A549 treated with RU486 at 1 μM for 4 hours (cell line): ENCODE results near the gene SH2B2. TPM values are rescaled to one million over a fixed set of nuclear protein-coding genes. Genes with fewer than 3 reads are reported as not detected.

ENCODE experiments used
- total RNA-seq: library from RNA; stranded (reverse); fragments of 200-300 nt; extraction: Qiagen RNA extraction; gene quantifications from 5 replicates; pipeline ENCODE4 v1.2.3, GENCODE V29; 2022; ENCODE audit warnings: low read depth

SH2B2 gene
- 1.7 to 3.7 TPM (median 3.3 TPM) in 5 replicates for total RNA-seq

GRCh38 chr7:102286237-102287110, at the start of gene SH2B2:
Gene SH2B2 (plus strand): TSS chr7:102286868. CDS start chr7:102300551, 13,683 bp downstream.

GRCh38 chr7:102356344-102356743, 69.7 kb downstream of the SH2B2 start, which contains the start of gene SPDYE6:
Gene SPDYE6 (minus strand): TSS chr7:102356444. CDS start chr7:102356023, 421 bp downstream.

Other genes with a start within 250 kb of the SH2B2 start
- not detected in 5 replicates for gene SPDYE6, start 69.6 kb downstream of the SH2B2 start, total RNA-seq
- 21.5 to 24.7 TPM (median 23.7 TPM) in 5 replicates for gene PRKRIP1, start 109.5 kb downstream of the SH2B2 start, total RNA-seq
- 25.6 to 39.5 TPM (median 38.0 TPM) in 5 replicates for gene ORAI2, start 146.7 kb downstream of the SH2B2 start, total RNA-seq
- gene ALKBH4, start 178.0 kb downstream of the SH2B2 start, total RNA-seq, result 9.3 to 12.9 TPM (median 11.5 TPM) in 5 replicates
- gene LRWD1, start 178.1 kb downstream of the SH2B2 start, total RNA-seq, result 22.8 to 33.4 TPM (median 26.4 TPM) in 5 replicates
- 105 to 118 TPM (median 109 TPM) in 5 replicates for gene POLR2J, start 192.1 kb downstream of the SH2B2 start, total RNA-seq
- gene RASA4B, start 230.9 kb downstream of the SH2B2 start, total RNA-seq, result 1.0 to 2.1 TPM (median 1.5 TPM) in 5 replicates